ENCODE measurements around the gene NCBP2L.

Gene NCBP2L

DNA sequence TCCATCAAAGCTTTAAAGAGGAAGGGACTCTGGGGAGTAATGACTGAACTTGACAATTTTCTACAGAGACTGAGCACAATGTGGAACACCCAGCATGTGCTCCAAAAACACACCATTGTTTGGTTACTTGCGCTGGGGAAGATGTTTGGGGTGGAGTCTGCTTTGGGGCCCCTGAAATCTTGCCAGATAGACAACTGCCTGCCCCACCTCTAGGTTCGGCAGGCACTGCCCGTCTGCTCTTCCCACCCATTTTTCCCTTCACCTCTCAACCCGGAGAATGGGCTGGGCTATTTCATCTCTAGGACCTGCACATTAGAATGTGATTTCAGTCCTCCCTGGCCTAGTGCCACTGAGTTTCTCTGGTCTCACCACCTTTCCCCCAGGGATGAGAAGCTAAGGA lies 43.8 kb upstream of the NCBP2L start:
- no peak for DNase-seq (ENCODE audit: low read depth)
- TF ChIP-seq, protein P1, sequence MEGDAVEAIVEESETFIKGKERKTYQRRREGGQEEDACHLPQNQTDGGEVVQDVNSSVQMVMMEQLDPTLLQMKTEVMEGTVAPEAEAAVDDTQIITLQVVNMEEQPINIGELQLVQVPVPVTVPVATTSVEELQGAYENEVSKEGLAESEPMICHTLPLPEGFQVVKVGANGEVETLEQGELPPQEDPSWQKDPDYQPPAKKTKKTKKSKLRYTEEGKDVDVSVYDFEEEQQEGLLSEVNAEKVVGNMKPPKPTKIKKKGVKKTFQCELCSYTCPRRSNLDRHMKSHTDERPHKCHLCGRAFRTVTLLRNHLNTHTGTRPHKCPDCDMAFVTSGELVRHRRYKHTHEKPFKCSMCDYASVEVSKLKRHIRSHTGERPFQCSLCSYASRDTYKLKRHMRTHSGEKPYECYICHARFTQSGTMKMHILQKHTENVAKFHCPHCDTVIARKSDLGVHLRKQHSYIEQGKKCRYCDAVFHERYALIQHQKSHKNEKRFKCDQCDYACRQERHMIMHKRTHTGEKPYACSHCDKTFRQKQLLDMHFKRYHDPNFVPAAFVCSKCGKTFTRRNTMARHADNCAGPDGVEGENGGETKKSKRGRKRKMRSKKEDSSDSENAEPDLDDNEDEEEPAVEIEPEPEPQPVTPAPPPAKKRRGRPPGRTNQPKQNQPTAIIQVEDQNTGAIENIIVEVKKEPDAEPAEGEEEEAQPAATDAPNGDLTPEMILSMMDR (IDR thresholded peaks at IDR 0.05; ENCODE audit: low read length, missing control alignments) = no peak
- H3K4me3 ChIP-seq (replicated peaks; ENCODE audit: low read depth, low read length) = no peak overlapping the region

DNA sequence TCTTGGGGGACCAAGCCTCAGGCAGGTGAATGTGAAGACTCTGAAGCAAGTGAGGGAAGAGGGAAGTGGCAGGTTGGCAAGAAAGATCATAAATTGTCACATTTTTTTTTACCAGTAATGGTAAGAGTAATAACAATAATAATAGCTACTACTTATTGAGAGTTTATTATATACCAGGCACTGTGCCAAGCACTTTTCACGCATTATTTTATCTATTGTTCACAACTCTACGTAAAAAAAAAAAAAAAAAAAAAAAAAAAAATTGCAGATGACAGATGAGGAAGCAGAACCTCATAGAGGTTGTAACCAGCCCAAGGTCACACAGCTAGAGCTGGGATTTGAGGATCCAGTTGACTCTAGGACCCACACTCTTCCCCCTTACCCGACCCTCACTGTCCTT lies 42.9 kb upstream of the NCBP2L start:
- no peak for DNase-seq (ENCODE audit: low read depth)
- TF ChIP-seq, protein P1 (IDR thresholded peaks at IDR 0.05; ENCODE audit: low read length, missing control alignments) = no peak
- no peak overlapping the region for H3K4me3 ChIP-seq (replicated peaks; ENCODE audit: low read depth, low read length)

DNA sequence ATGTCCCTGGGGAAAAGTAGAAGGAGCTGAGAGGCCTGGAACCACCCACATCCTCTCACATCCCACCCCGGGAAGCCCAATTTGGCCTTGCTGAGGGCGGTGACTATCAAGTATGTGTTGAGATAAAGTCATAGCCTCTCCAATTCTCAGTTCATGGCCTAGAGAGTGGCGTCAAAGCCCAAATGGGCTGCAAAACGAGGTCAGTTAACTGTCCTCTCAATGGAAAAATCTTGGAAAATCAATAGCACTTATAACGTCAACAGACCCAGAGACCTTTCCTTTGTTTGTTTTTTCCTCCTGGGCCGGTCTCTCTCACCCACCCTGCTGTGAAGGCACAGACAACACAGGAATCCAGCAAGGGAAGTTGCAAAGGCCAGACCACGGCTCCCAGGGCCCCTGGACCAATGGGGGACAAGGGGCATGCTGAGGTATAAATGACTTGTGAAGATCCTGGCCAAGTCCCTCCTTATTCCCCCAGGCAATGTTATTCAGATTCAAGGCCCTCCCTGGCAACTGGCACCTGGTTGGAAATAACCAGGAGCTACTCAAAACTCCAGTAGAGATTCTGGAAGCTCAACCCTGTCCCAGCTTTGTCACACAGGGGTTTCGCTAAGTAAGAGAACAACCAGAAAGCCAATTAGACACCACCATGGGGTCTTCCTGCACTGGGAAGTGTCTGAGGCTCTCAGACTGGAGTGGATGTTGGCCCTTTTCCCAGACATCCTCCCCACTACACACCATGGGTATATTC lies 40.6 kb upstream of the NCBP2L start:
- peak; percentile 11 for DNase-seq (ENCODE audit: low read depth)
- H3K4me3 ChIP-seq (replicated peaks; ENCODE audit: low read depth, low read length) = no peak overlapping the region
- TF ChIP-seq, protein P1 (IDR thresholded peaks at IDR 0.05; ENCODE audit: low read length, missing control alignments) = no peak

GRCh38 chrX:107738272-107738671 lies 39.3 kb upstream of the NCBP2L start:
- no peak overlapping the region for H3K4me3 ChIP-seq (replicated peaks; ENCODE audit: low read depth, low read length)
- TF ChIP-seq, protein P1 (IDR thresholded peaks at IDR 0.05; ENCODE audit: low read length, missing control alignments) = no peak
- DNase-seq (ENCODE audit: low read depth) = no peak

GRCh38 chrX:107738768-107739167 lies 38.8 kb upstream of the NCBP2L start:
- no peak for DNase-seq (ENCODE audit: low read depth)
- TF ChIP-seq, protein P1 (IDR thresholded peaks at IDR 0.05; ENCODE audit: low read length, missing control alignments) = no peak
- H3K4me3 ChIP-seq (replicated peaks; ENCODE audit: low read depth, low read length) = no peak overlapping the region

DNA sequence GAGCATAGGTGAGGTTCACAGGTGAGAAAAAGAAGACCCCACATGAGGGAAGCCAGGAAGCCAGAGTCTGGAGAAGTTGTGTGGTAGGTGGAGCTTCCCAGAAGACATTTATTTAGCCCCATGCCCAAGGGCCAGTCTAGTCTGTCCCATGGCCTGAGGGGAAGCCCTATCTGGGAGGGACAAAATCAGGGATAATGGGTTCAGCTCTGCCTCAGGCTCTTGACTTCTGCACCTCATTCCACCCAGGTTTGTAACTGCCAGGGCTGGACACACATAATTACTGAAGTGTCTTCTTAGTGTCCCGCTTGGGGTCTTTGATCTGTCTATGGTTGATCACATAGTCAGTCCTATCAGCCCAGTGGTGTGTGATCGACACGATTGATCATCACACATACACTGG lies 38.0 kb upstream of the NCBP2L start:
- H3K4me3 ChIP-seq (replicated peaks; ENCODE audit: low read depth, low read length) = no peak overlapping the region
- DNase-seq (ENCODE audit: low read depth) = no peak
- TF ChIP-seq, protein P1 (IDR thresholded peaks at IDR 0.05; ENCODE audit: low read length, missing control alignments) = no peak

DNA sequence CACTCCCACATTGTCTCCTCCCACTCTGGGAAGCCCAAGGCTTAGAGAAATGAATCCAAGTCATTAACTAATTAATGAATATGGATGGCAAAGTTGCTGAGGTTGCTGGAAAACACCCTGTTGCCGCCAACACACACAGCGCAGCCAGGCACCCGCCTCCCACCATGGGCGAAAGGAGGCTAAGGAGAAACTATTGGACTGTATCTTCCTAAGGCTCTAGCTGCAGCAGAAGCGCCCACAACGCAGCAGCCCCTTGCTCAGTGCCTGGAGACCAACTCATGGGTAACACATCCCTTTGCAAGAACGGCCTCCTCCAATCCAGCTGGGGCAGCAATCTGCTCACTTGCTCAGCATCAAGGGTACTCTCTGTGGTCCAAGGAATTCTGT lies 36.1 kb upstream of the NCBP2L start:
- no peak overlapping the region for H3K4me3 ChIP-seq (replicated peaks; ENCODE audit: low read depth, low read length)
- TF ChIP-seq, protein P1 (IDR thresholded peaks at IDR 0.05; ENCODE audit: low read length, missing control alignments) = no peak
- no peak for DNase-seq (ENCODE audit: low read depth)
